Measurements from ENCODE around the gene SKAP2. TPM values are rescaled to one million over a fixed set of nuclear protein-coding genes. Genes with fewer than 3 reads are reported as not detected.

The SKAP2 gene
- total and polyA plus RNA-seq, 2 of the 4 experiments (the other 2 are of a cell fraction) = 5.7 to 7.4 TPM

- in situ Hi-C loops (cut with MboI; ENCODE audit: low sequenced_read_pairs) = no loop called here
- H2BK5ac ChIP-seq (ENCODE audit: low read depth, low read length, poor library complexity, severe bottlenecking) = no peak overlapping the region
- intact Hi-C loops (cut with micrococcal nuclease) = no loop called here
Measured at GRCh38 chr7:26760501-26760900, 103.9 kb downstream of the SKAP2 start.

More at GRCh38 chr7:26760501-26760900, 103.9 kb downstream of the SKAP2 start:
- WGBS, 2 experiments (ENCODE audit: extremely low coverage in 2 of 2, insufficient read length in 1 of 2) = no CpG with 5 or more reads among the region's 1 CpG
- dilution Hi-C loops (cut with HindIII; ENCODE audit: low sequenced_read_pairs, unreplicated experiment) = no loop called here
- Histone ChIP-seq H3K9me1 (ENCODE audit: insufficient read depth, low read length) (no peaks in the 10 kb centered on the region), H4K8ac (ENCODE audit: low read depth in 2 of 2, low read length in 2 of 2) (no peak overlapping the region), H3K4me1 (ENCODE audit: control insufficient read depth, insufficient read depth, low read length) (no peaks in the 10 kb centered on the region), H3K9me3 (ENCODE audit: control insufficient read depth, insufficient read depth, low read length) (no peaks in the 10 kb centered on the region), H3K56ac (ENCODE audit: extremely low read depth, insufficient read depth, low read length) (no peak overlapping the region), H2AK5ac (ENCODE audit: low read depth, low read length) (no peak overlapping the region), H4K20me1 (ENCODE audit: insufficient read depth, low read length) (no peaks in the 10 kb centered on the region), H3K27me3 (ENCODE audit: control insufficient read depth, insufficient read depth, low read length) (no peaks in the 10 kb centered on the region), H3K79me1 (ENCODE audit: low read depth in 1 of 2, low read length in 2 of 2) (no peaks in the 10 kb centered on the region), H4K5ac (ENCODE audit: low read depth, low read length) (no peak overlapping the region), H3K4me3 (ENCODE audit: insufficient read depth, low read depth, low read length) (no peak overlapping the region), H2BK120ac (ENCODE audit: low read depth, low read length) (no peak overlapping the region), H3K36me3 (ENCODE audit: control insufficient read depth, insufficient read depth, low read length) (no peaks in the 10 kb centered on the region), H2AFZ (replicated peaks; ENCODE audit: low read length, poor library complexity) (no peak overlapping the region), H3K14ac (replicated peaks; ENCODE audit: low read depth, low read length) (no peak overlapping the region), H2BK20ac (ENCODE audit: low read depth, low read length) (no peak overlapping the region), H3K4ac (ENCODE audit: low read depth, low read length) (no peak overlapping the region), H3K18ac (ENCODE audit: low read depth, low read length) (no peak overlapping the region), H3K23ac (ENCODE audit: low read depth, low read length) (no peak overlapping the region), H4K91ac (ENCODE audit: insufficient read depth, low read depth, low read length) (no peak overlapping the region), H3K9ac (ENCODE audit: low read depth, low read length) (no peak overlapping the region), H3K4me2 (ENCODE audit: low read depth, low read length) (no peak overlapping the region), H2BK15ac (ENCODE audit: low read depth, low read length) (no peak overlapping the region), H2AK9ac (replicated peaks; ENCODE audit: low read depth, low read length, poor library complexity) (no peak overlapping the region), H3K27ac (ENCODE audit: insufficient read depth, low read length) (no peak overlapping the region)
- no peak for ATAC-seq (ENCODE audit: low read depth)
- ChIA-PET POLR2A (ENCODE audit: unreplicated experiment) (no interaction called here), CTCF (no interaction called here)
- no peak for TF ChIP-seq USF2 (IDR thresholded peaks at IDR 0.05; ENCODE audit: low read depth, low read length)
- TF ChIP-seq RFX5 (IDR thresholded peaks at IDR 0.05; ENCODE audit: low read depth, low read length) = no peak
- no peak for TF ChIP-seq ELK1 (IDR thresholded peaks at IDR 0.05; ENCODE audit: borderline replicate concordance, low read depth, low read length)
- TF ChIP-seq RAD21 (IDR thresholded peaks at IDR 0.05; ENCODE audit: low read length) = no peak
- TF ChIP-seq MAFK (IDR thresholded peaks at IDR 0.05; ENCODE audit: low read depth, low read length) = no peak
- TF ChIP-seq CEBPB (IDR thresholded peaks at IDR 0.05; ENCODE audit: low read depth, low read length) = no peak
- no peak for TF ChIP-seq CHD1 (IDR thresholded peaks at IDR 0.05; ENCODE audit: low read depth, low read length)
- TF ChIP-seq POLR2A (IDR thresholded peaks at IDR 0.05; ENCODE audit: low read depth, low read length) = no peak
- no peak for TF ChIP-seq MAZ (IDR thresholded peaks at IDR 0.05; ENCODE audit: borderline replicate concordance, low read depth, low read length)
- TF ChIP-seq NFE2L2 (IDR thresholded peaks at IDR 0.05; ENCODE audit: low read depth, low read length) = no peak
- no peak for TF ChIP-seq MXI1 (IDR thresholded peaks at IDR 0.05; ENCODE audit: borderline replicate concordance, low read depth, low read length)
- TF ChIP-seq BHLHE40 (IDR thresholded peaks at IDR 0.05; ENCODE audit: low read depth, low read length) = no peak
- TF ChIP-seq RCOR1 (IDR thresholded peaks at IDR 0.05; ENCODE audit: insufficient replicate concordance, low read length) = no peak
- TF ChIP-seq CTCF (conservative IDR thresholded peaks at IDR 0.05; ENCODE audit: low read depth, low read length) = no peak
- TF ChIP-seq FOS (IDR thresholded peaks at IDR 0.05; ENCODE audit: low read depth, low read length) = no peak
- TF ChIP-seq SMC3 (IDR thresholded peaks at IDR 0.05; ENCODE audit: low read depth, low read length) = no peak
- DNase-seq = no peak
- no TSS peak for BruUV-seq (replicated peaks)
